Liver (tissue), 3 donors: ENCODE data around the gene COX20.

Experiments
- EGR1 ChIP-seq, 2 donors: IDR thresholded peaks; 2 replicates each; pipeline ENCODE4 v1.6.1; 2016 to 2018; ENCODE audit warnings: antibody characterized with exemption in 2 of 2, low read depth in 2 of 2
- FOXA2 ChIP-seq: IDR thresholded peaks from 2 replicates; pipeline ENCODE4 v1.6.1; 2016; ENCODE audit warnings: antibody characterized with exemption
- TAF1 ChIP-seq: conservative IDR thresholded peaks from 2 replicates; pipeline ENCODE4 v1.6.1; 2016; ENCODE audit warnings: antibody characterized with exemption, mild to moderate bottlenecking
- YY1 ChIP-seq: IDR thresholded peaks from 2 replicates; pipeline ENCODE4 v1.6.1; 2016; ENCODE audit warnings: antibody characterized with exemption, mild to moderate bottlenecking
- TF ChIP-seq, protein P1 (sequence below): fragments of 150-350 bp; IDR thresholded peaks from 2 replicates; pipeline ENCODE4 v1.5.1; 2017; ENCODE audit warnings: improper control_type of control experiment, low read depth, low read length; ENCODE audit not compliant: missing input control
- donor health status: healthy.
- donor health status: healthy.

DNA sequence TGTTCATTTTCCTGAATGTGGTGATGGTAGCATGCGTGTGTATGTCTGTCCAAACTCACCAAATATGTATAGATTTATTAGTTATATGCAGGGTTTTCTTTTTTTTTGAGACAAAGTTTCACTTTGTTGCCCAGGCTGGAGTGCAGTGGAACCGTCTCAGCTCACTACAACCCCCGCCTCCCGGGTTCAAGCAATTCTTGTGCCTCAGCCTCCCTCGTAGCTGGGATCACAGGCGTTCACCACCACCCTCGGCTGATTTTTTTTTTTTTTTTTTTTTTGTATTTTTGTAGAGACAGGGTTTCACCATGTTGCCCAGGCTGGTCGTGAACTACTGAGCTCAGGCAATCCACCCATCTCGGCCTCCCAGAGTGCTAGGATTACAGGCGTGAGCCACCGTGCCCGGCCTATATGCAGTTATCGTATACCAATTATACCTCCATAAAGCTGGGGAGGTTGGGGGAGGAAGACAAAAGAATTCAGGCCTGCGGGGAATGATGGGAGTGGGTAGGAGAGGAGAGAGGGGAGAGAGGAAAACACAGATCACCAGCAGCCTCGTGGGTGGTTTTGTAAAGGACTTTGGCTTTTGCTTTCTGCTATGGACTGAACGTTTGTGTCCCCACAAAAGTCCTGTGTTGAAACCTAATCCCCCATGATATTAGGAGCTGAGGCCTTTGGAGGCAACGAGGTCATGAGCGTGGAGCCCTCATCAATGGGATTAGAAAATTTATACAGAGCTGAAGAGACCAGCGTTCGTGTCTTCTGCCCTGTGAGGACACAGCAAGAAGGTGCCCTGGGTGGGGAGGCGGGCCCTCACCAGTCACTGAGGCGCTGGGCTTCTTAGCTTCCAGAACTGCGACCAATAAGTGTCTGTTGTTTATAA, 33.3 kb downstream of the COX20 start:
- TF ChIP-seq, protein P1, sequence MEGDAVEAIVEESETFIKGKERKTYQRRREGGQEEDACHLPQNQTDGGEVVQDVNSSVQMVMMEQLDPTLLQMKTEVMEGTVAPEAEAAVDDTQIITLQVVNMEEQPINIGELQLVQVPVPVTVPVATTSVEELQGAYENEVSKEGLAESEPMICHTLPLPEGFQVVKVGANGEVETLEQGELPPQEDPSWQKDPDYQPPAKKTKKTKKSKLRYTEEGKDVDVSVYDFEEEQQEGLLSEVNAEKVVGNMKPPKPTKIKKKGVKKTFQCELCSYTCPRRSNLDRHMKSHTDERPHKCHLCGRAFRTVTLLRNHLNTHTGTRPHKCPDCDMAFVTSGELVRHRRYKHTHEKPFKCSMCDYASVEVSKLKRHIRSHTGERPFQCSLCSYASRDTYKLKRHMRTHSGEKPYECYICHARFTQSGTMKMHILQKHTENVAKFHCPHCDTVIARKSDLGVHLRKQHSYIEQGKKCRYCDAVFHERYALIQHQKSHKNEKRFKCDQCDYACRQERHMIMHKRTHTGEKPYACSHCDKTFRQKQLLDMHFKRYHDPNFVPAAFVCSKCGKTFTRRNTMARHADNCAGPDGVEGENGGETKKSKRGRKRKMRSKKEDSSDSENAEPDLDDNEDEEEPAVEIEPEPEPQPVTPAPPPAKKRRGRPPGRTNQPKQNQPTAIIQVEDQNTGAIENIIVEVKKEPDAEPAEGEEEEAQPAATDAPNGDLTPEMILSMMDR, result no peak
- TF ChIP-seq FOXA2, result no peak
- TF ChIP-seq TAF1, result no peak
- TF ChIP-seq YY1, result no peak
- TF ChIP-seq EGR1 (IDR thresholded peaks at IDR 0.05; ENCODE audit: low read depth in 2 of 2), result no peak
